Measurements from ENCODE around the gene MALSU1.

GRCh38 chr7:23273141-23273599 lies 26.0 kb upstream of the MALSU1 start:
- TF ChIP-seq POLR2A (IDR thresholded peaks at IDR 0.05; ENCODE audit: low read length) (peak; percentile 47), GATA1 (IDR thresholded peaks at IDR 0.05; ENCODE audit: low read depth, low read length) (no peak)
